IPS-20b (cell line): Measurements from ENCODE around the gene SUGP2.

Experiments
- H3K27ac ChIP-seq: one replicate; pipeline ENCODE4 v1.5.1; 2013; ENCODE audit warnings: low read length
- H3K27me3 ChIP-seq: 2 replicates; pipeline ENCODE4 v1.6.1; 2013; ENCODE audit warnings: mild to moderate bottlenecking, low read length, inconsistent platforms; ENCODE audit not compliant: insufficient read depth
- H3K36me3 ChIP-seq: 2 replicates; pipeline ENCODE4 v1.6.1; 2013; ENCODE audit warnings: low read depth, mild to moderate bottlenecking, inconsistent platforms, low read length, moderate library complexity; ENCODE audit not compliant: insufficient read depth
- H3K4me1 ChIP-seq: 2 replicates; pipeline ENCODE4 v1.6.1; 2013; ENCODE audit warnings: mild to moderate bottlenecking, control low read depth, inconsistent platforms, low read length, moderate library complexity; ENCODE audit not compliant: insufficient read depth
- H3K4me3 ChIP-seq: 2 replicates; pipeline ENCODE4 v1.5.1; 2013; ENCODE audit warnings: mild to moderate bottlenecking, low read length, inconsistent platforms
- H3K9ac ChIP-seq: 2 replicates; pipeline ENCODE4 v1.6.1; 2013; ENCODE audit warnings: low read depth, mild to moderate bottlenecking, inconsistent platforms, low read length, moderate library complexity
- H3K9me3 ChIP-seq: 2 replicates; pipeline ENCODE4 v1.6.1; 2013; ENCODE audit warnings: mild to moderate bottlenecking, low read depth, low read length, inconsistent platforms; ENCODE audit not compliant: insufficient read depth

SUGP2 gene

GRCh38 chr19:19057317-19057716, 24.0 kb upstream of the SUGP2 start:
- no peaks in the 10 kb centered on the region for H3K4me1 ChIP-seq
- peaks cover 55% of the 10 kb centered on the region for H3K36me3 ChIP-seq
- H3K27ac ChIP-seq: no peak overlapping the region
- no peaks in the 10 kb centered on the region; the same call in 1 of the 2 replicates for H3K27me3 ChIP-seq
- H3K9ac ChIP-seq: no peak overlapping the region
- H3K9me3 ChIP-seq: no peaks in the 10 kb centered on the region
- H3K4me3 ChIP-seq: no peak overlapping the region

DNA sequence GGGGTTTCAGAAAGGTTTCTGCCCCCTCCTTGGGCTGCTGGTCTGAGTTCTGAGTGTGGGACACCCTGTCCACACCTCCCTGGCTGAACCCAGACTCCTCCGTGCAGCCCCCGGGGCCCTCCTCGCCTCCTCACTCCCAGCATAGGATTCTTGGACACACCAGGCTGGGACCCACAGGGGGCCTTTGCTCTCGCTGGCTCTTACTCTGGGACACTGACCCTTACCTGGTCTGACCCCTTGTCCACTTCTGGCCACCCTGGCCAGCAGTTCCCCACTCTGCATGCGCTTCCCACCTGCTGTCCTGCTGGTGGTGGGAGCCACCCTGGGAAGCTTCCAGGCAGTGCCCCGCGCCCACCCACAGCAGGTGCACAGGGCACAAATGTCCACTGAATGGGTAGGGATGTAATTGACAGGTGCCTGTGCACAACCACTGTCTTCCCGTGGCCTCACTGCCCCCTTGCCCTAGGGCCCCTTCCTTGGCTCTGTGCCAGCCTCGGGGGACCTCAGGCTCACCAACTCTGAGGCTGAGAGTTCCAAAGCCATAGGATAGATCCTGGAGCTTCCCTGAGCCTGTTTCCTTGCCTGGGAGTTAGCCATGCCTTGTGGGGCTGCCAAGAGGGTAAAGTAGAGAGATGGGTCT, 23.4 kb upstream of the SUGP2 start:
- Histone ChIP-seq H3K9ac (no peak overlapping the region), H3K4me1 (no peaks in the 10 kb centered on the region), H3K27ac (no peak overlapping the region), H3K4me3 (no peak overlapping the region), H3K27me3 (no peaks in the 10 kb centered on the region; the same call in 1 of the 2 replicates), H3K9me3 (no peaks in the 10 kb centered on the region), H3K36me3 (peaks cover 61% of the 10 kb centered on the region)

- no peaks in the 10 kb centered on the region for H3K9me3 ChIP-seq
- H3K4me3 ChIP-seq: no peak overlapping the region
- peaks cover 71% of the 10 kb centered on the region for H3K36me3 ChIP-seq
Observed at GRCh38 chr19:19055701-19056100, 22.4 kb upstream of the SUGP2 start.

DNA sequence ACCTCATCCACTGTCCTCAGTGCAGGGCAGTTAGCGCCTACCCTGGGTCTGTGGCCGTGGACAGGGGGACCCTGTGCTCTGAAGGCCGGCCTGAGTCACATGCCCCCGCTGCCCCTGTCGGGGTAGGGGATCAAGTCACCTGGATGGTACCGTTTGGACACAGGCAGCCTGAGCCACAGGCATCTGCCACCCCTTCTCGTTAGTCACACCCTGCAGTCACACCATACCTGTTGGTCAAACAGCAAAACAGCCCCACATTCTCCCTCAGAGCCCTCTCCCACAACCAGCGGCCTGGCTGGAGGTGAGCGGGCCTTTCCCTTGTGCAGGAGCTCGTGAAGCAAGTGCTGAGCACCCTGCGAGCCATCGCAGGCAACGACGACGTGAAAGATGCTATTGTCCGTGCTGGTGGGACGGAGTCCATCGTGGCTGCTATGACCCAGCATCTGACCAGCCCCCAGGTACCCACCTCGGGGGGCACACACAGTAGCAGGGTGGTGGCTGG, 21.7 kb upstream of the SUGP2 start:
- Histone ChIP-seq H3K27me3 (no peaks in the 10 kb centered on the region; the same call in 1 of the 2 replicates), H3K27ac (no peak overlapping the region), H3K36me3 (peaks cover 78% of the 10 kb centered on the region), H3K4me1 (no peaks in the 10 kb centered on the region), H3K9ac (no peak overlapping the region), H3K4me3 (no peak overlapping the region), H3K9me3 (no peaks in the 10 kb centered on the region)

More at GRCh38 chr19:19055701-19056100, 22.4 kb upstream of the SUGP2 start:
- Histone ChIP-seq H3K4me1 (no peaks in the 10 kb centered on the region), H3K9ac (no peak overlapping the region), H3K27me3 (no peaks in the 10 kb centered on the region; the same call in 1 of the 2 replicates), H3K27ac (no peak overlapping the region)

DNA sequence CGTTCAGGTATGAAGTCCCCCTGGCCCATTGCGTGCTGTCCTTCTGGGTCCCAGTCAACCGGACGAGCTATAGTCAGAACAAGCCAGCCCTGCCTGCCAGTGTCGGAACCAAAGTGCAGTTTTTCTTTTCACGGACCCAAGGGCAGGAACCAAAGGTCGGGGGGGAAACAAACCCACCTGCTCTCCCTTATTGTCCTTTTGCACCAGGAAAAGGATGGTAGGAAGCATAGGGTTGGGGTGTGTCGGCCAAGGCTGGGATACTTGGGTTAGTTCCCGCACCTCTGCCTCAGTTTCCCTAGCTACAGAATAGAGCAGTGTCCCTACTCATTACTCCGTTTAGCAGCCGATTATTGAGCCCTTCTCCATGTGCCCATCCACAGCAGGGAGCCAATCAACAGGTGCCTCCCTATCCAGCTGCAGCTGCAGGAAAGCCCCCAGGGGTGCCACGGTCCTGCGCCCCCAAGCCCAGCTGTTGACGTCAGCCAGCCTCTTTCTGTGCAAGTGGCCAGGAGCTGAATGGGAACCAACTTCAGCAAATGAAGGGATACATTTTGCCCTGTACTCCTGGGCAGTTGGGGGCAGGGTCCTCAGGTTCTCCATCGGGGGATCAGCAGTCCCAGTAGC, 21.1 kb upstream of the SUGP2 start:
- H3K4me3 ChIP-seq: no peak overlapping the region
- H3K9ac ChIP-seq: no peak overlapping the region
- no peak overlapping the region for H3K27ac ChIP-seq
- H3K27me3 ChIP-seq: no peaks in the 10 kb centered on the region
- no peaks in the 10 kb centered on the region for H3K4me1 ChIP-seq
- H3K9me3 ChIP-seq: no peaks in the 10 kb centered on the region
- H3K36me3 ChIP-seq: peaks cover 84% of the 10 kb centered on the region

- Histone ChIP-seq H3K36me3 (peaks cover 91% of the 10 kb centered on the region), H3K4me3 (no peak overlapping the region), H3K27me3 (no peaks in the 10 kb centered on the region), H3K9ac (no peak overlapping the region), H3K27ac (no peak overlapping the region), H3K9me3 (no peaks in the 10 kb centered on the region), H3K4me1 (no peaks in the 10 kb centered on the region)
Observed at GRCh38 chr19:19053508-19054314, 20.4 kb upstream of the SUGP2 start.

- peaks cover 88% of the 10 kb centered on the region for H3K36me3 ChIP-seq
- no peak overlapping the region for H3K9ac ChIP-seq
- H3K9me3 ChIP-seq: no peaks in the 10 kb centered on the region
- H3K4me1 ChIP-seq: no peaks in the 10 kb centered on the region
- no peak overlapping the region for H3K27ac ChIP-seq
- H3K4me3 ChIP-seq: no peak overlapping the region
- H3K27me3 ChIP-seq: no peaks in the 10 kb centered on the region
Observed at GRCh38 chr19:19052921-19053320, 19.6 kb upstream of the SUGP2 start.

DNA sequence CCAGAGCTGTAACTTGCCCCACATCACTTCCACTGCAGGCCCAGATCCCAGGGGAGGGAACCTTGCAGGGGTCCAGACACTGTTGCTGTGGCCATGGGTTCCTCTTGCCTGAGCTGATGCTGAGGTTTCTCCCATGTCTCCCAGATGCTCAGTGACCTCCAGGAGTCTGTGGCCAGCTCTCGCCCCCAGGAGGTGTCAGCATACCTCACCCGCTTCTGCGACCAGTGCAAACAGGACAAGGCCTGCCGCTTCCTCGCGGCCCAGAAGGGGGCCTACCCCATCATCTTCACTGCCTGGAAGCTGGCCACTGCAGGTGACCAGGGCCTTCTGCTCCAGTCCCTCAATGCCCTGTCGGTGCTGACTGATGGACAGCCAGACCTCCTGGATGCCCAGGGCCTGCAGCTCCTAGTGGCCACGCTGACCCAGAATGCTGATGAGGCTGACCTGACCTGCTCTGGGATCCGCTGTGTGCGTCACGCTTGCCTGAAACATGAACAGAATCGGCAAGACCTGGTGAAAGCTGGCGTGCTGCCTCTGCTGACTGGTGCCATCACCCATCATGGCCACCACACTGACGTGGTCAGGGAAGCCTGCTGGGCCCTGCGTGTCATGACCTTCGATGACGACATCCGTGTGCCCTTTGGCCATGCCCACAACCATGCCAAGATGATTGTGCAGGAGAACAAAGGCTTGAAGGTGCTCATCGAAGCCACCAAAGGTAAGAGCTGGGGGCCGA, 18.3 kb upstream of the SUGP2 start:
- peaks cover 87% of the 10 kb centered on the region for H3K36me3 ChIP-seq
- no peak overlapping the region for H3K9ac ChIP-seq
- no peak overlapping the region for H3K27ac ChIP-seq
- no peak overlapping the region for H3K4me3 ChIP-seq
- no peaks in the 10 kb centered on the region for H3K4me1 ChIP-seq
- H3K9me3 ChIP-seq: no peaks in the 10 kb centered on the region
- H3K27me3 ChIP-seq: no peaks in the 10 kb centered on the region

- H3K4me1 ChIP-seq: no peaks in the 10 kb centered on the region
- H3K36me3 ChIP-seq: peaks cover 86% of the 10 kb centered on the region
- H3K27me3 ChIP-seq: no peaks in the 10 kb centered on the region
- H3K9ac ChIP-seq: no peak overlapping the region
- H3K27ac ChIP-seq: no peak overlapping the region
- no peak overlapping the region for H3K4me3 ChIP-seq
- no peaks in the 10 kb centered on the region for H3K9me3 ChIP-seq
Observed at GRCh38 chr19:19050731-19051130, 17.4 kb upstream of the SUGP2 start.

GRCh38 chr19:19050104-19050503, 16.8 kb upstream of the SUGP2 start:
- H3K4me1 ChIP-seq: no peaks in the 10 kb centered on the region
- H3K36me3 ChIP-seq: peaks cover 82% of the 10 kb centered on the region
- H3K4me3 ChIP-seq: no peak overlapping the region
- no peaks in the 10 kb centered on the region for H3K9me3 ChIP-seq
- no peak overlapping the region for H3K27ac ChIP-seq
- no peaks in the 10 kb centered on the region for H3K27me3 ChIP-seq
- H3K9ac ChIP-seq: no peak overlapping the region

- Histone ChIP-seq H3K9ac (no peak overlapping the region), H3K27me3 (no peaks in the 10 kb centered on the region), H3K27ac (no peak overlapping the region), H3K9me3 (no peaks in the 10 kb centered on the region), H3K4me3 (no peak overlapping the region), H3K4me1 (no peaks in the 10 kb centered on the region), H3K36me3 (peaks cover 82% of the 10 kb centered on the region)
Observed at GRCh38 chr19:19049406-19049805, 16.1 kb upstream of the SUGP2 start.
